ENCODE measurements around the gene CFAP70.
A peak's percentile ranks its signal among the peaks of the same experiment; 100 is the strongest.
"Not testable (repeated sequence)": the region's sequence is repeated elsewhere in the genome, so short reads cannot be mapped to it uniquely, and the experiment has no call there.

Gene CFAP70

DNA sequence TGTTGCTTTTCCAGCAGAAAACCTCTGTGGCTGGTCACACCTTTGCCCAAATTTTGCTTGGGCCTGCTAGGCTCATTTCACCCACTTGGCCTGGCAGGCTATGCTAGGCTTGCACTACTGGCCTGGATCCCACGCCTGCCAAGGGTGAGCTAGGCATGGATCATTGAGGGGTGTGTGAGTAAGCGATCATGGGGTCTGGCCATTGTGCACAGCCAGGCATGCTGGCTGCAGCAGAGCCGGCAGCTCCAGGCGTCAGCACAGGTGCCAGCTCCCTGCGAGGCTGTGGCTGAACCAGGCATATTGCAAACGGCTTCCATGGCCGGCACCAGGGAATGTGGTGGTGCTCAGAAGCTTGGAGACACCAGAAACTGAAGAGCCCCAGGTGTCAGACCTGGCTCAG, 19.2 kb downstream of the CFAP70 start:
- no peak for DNase-seq (ENCODE audit: low read depth)

- DNase-seq (ENCODE audit: low read depth) = no peak
These were observed 19.8 kb downstream of the CFAP70 start for GRCh38 chr10:73338801-73339368.

GRCh38 chr10:73333202-73333601, 25.5 kb downstream of the CFAP70 start:
- DNase-seq (ENCODE audit: low read depth) = no peak

DNA sequence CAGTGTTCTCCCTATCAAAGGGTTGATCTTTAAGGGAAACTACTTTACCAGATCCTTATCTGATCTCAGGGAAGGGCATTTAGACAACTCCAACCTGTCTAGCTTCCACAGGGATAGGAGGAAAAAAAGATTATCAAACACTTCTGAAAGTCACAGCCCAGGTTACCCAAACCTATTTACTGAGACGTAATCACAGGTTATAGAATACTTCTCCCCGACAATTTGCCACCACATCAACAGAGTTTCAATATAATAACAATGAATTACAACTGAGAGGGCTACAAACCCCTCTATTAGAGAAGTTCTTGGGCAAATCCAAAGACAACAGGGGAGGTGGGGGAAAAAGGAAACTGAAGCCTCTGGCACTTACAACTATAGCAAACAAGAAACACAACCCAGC, 26.3 kb downstream of the CFAP70 start:
- DNase-seq (ENCODE audit: low read depth) = no peak

DNA sequence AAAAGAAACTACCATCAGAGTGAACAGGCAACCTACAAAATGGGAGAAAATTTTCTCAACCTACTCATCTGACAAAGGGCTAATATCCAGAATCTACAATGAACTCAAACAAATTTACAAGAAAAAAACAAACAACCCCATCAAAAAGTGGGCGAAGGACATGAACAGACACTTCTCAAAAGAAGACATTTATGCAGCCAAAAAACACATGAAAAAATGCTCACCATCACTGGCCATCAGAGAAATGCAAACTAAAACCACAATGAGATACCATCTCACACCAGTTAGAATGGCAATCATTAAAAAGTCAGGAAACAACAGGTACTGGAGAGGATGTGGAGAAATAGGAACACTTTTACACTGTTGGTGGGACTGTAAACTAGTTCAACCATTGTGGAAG, 30.1 kb downstream of the CFAP70 start:
- not testable (repeated sequence) for DNase-seq (ENCODE audit: low read depth)

DNA sequence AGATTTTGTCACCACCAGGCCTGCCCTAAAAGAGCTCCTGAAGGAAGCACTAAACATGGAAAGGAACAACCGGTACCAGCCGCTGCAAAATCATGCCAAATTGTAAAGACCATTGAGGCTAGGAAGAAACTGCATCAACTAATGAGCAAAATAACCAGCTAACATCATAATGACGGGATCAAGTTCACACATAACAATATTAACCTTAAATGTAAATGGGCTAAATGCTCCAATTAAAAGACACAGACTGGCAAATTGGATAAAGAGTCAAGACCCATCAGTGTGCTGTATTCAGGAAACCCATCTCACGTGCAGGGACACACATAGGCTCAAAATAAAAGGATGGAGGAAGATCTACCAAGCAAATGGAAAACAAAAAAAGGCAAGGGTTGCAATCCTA, 33.4 kb downstream of the CFAP70 start:
- not testable (repeated sequence) for DNase-seq (ENCODE audit: low read depth)

DNA sequence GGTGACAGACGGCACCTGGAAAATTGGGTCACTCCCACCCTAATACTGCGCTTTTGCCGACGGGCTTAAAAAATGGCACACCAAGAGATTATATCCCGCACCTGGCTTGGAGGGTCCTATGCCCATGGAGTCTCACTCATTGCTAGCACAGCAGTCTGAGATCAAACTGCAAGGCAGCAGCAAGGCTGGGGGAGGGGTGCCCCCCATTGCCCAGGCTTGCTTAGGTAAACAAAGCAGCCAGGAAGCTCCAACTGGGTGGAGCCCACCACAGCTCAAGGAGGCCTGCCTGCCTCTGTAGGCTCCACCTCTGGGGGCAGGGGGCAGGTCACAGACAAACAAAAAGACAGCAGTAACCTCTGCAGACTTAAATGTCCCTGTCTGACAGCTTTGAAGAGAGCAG, 35.1 kb downstream of the CFAP70 start:
- not testable (repeated sequence) for DNase-seq (ENCODE audit: low read depth)

DNA sequence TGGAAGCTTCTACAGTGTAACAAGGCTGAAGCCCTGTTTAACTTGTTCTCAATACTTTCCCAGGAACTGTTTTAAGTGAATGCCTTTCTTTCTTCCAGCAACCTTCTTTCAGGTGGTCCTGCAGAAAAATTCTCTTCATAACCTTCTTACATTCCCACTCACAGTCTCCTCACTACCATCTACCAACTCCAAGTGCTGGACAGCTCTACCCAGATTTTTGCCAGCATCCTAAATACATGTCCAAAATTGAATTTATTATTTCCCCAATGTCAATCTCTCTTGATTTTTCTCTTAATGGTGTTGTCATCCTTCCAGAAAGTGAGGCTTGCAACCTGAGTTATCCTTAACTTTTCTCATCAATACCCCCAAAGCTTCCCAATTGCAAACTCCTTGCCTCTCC, 48.2 kb downstream of the CFAP70 start:
- no peak for DNase-seq (ENCODE audit: low read depth)

GRCh38 chr10:73307203-73307800, 51.4 kb downstream of the CFAP70 start:
- DNase-seq (ENCODE audit: low read depth) = no peak

DNA sequence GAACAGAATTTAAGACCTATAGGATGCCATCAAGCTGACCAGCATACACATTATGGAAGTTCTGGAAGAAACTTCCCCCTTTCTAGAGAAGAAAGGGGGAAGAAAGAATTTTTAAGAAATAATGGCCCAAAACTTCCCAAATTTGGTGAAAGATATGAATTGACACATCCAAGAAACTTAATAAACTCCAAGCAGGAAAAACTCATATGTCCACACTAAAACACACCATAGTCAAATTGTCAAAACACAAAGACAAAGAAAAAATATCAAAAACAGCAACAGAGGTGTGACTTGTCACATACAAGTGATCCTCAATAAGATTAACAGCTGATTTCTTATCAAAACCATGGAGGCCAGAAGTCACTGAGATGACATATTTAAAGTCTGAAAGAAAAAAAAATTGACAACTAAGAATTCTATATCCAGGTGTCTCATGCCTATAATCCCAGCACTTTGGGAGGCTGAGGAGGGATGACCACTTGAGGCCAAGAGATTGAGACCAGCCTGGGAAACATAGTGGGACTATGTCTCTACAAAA, 52.4 kb downstream of the CFAP70 start:
- no peak for DNase-seq (ENCODE audit: low read depth)

GRCh38 chr10:73296946-73297345, 61.7 kb downstream of the CFAP70 start:
- DNase-seq (ENCODE audit: low read depth) = no peak

DNA sequence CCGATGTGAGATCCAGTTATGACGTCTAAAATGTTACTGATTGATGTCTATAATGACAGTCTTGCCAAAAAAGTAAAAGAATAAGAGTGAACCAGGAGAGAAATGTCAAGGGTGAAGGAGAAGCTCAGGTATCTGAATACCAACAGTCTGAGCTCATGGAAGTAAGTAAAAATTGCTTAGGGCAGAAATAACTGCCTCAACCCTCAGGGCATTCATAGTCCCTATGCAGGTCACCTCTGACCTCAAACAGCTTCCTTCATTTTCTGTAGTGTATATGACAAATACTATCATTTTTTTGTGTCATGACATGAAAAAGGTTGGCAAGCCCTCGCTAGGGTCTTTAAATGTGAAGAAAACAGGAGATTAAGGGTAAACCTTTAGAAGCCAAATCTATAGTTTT, 65.2 kb downstream of the CFAP70 start:
- no peak for DNase-seq (ENCODE audit: low read depth)

DNA sequence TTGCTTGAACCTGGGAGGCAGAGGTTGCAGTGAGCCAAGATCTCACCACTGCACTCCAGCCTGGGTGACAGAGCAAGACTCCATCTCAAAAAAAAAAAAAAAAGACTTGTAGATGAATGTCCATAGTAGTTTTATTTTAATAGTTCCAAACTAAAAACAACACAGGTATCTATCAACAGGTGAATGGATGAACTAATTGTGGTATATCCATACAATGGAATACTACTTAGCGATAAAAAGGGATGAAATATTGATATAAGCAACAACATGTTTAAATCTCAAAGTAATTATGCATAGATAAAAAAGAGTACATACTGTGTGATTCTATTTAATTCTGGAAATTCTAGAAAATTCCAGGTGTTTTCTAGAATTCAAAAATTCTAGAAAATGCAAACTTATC, 68.7 kb downstream of the CFAP70 start:
- no peak for DNase-seq (ENCODE audit: low read depth)

DNA sequence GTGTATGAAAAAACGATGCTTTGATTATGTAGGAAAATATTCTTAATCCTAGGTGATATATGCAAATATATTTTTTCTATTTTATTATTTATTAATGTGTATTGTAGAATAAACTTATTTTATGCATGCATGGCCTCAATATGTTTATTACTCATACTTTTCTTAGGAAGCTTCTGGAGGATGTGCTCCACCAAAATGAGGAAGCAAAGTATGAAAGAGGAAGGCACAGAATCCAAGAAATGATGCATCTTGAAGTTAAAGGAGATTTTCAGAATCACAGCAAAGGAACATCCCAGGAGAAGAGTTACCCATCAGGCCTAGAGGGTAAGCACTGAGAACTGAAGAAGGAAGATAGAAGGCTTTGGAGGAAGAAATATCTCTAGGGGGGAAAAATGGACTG, 71.2 kb downstream of the CFAP70 start:
- DNase-seq (ENCODE audit: low read depth) = no peak

DNA sequence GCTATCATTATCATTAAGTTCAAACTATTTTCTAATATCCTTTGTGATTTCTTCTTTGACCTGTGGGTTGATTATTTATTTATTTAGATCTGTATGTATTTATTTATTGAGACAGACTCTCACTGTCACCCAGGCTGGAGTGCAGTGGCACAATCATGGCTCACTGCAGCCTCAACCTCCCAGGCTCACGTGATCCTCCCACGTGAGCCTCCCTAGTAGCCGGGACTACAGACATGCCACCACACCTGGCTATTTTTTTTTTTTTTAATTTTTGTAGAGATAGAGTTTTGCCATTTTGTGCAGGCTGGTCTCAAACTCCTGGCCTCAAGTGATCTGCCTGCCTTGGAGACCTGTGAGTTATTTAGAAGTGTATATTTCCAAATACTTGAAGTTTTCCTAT, 77.6 kb downstream of the CFAP70 start:
- DNase-seq (ENCODE audit: low read depth) = no peak

DNA sequence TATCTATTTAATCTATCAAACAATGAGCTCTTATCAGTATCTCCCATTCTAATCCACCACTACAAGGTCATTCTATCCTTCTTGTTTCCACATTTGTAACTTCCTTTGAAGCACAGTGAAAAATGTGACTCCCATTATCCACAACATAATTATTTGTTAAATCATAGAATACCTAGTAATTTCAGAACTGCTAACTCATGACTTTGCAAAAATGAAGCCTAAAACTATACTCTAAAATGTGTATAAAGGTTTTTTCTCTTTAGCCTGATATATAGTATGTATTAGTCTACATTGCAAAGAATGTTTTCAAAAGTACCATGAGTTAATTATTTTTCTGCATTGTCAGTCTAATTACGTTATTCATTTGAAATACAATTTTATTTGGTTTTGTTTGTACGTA, 94.2 kb downstream of the CFAP70 start:
- no peak for DNase-seq (ENCODE audit: low read depth)

- no peak for DNase-seq (ENCODE audit: low read depth)
These were observed 94.8 kb downstream of the CFAP70 start for GRCh38 chr10:73263693-73264347.

- no peak for DNase-seq (ENCODE audit: low read depth)
These were observed 95.6 kb downstream of the CFAP70 start for GRCh38 chr10:73262880-73263555.

GRCh38 chr10:73262105-73262730, 96.4 kb downstream of the CFAP70 start:
- peak; percentile 34 for DNase-seq (ENCODE audit: low read depth)

GRCh38 chr10:73261362-73261995, 97.2 kb downstream of the CFAP70 start:
- no peak for DNase-seq (ENCODE audit: low read depth)

GRCh38 chr10:73258612-73259011, 100.1 kb downstream of the CFAP70 start:
- not testable (repeated sequence) for DNase-seq (ENCODE audit: low read depth)

DNA sequence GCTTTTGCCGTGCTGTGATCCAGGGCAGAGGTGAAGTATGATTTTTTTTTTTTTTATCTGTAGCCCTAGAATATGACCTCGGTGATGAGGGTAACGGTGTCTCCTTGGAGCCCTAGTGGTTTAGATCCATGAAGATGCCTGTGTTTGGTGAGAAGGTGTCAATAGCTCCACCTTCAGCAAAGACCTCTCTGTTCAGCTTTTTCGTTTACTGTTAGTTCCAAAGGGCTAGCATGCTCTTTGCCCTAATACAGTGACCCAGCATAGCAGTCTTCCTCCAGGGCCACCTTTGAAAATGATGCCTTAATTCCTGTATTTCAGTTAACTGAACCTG, 105.5 kb downstream of the CFAP70 start:
- no peak for DNase-seq (ENCODE audit: low read depth)
